CD4-positive, alpha-beta memory T cell (primary cell): ENCODE data around the gene CEACAM4. TPM values are rescaled to one million over a fixed set of nuclear protein-coding genes. Genes with fewer than 3 reads are reported as not detected.

Experiments used
- CTCF ChIA-PET: fragments of 350-600 bp; sonication (Branson Sonifier 250); formaldehyde crosslinking; loops from one replicate; lab custom pipeline; 2021; ENCODE audit warnings: inconsistent platforms; ENCODE audit not compliant: partially characterized antibody; lab: Charles Lee
- POLR2A ChIA-PET: fragments of 350-600 bp; sonication (Branson Sonifier 250); formaldehyde crosslinking; loops from one replicate; lab custom pipeline; 2021; ENCODE audit not compliant: partially characterized antibody; lab: Charles Lee
- DNase-seq, 5 donors: peaks; one replicate each; pipeline versions ENCODE4 v3.0.0 to v3.0.0-alpha.2; 2020 to 2022; ENCODE audit warnings: mixed read lengths in 1 of 5
- H3K27ac ChIP-seq: one replicate; pipeline ENCODE4 v1.7.0; 2013; ENCODE audit warnings: low read depth, low read length
- H3K27me3 ChIP-seq: 2 replicates; pipeline ENCODE4 v1.7.0; 2013; ENCODE audit warnings: mild to moderate bottlenecking, low read length, moderate library complexity; ENCODE audit not compliant: insufficient read depth
- H3K36me3 ChIP-seq: 2 replicates; pipeline ENCODE4 v1.7.0; 2013; ENCODE audit warnings: mild to moderate bottlenecking, low read length, moderate library complexity; ENCODE audit not compliant: insufficient read depth
- H3K4me1 ChIP-seq: 2 replicates; pipeline ENCODE4 v1.7.0; 2013; ENCODE audit warnings: mild to moderate bottlenecking, low read length, moderate library complexity; ENCODE audit not compliant: insufficient read depth
- H3K4me3 ChIP-seq, 2 donors: one replicate each; pipeline ENCODE4 v1.7.0; 2013; ENCODE audit warnings: low read length in 2 of 2, mild to moderate bottlenecking in 1 of 2
- H3K9me3 ChIP-seq, 2 donors: one replicate each; pipeline ENCODE4 v1.7.0; 2013; ENCODE audit warnings: low read length in 2 of 2, control low read depth in 1 of 2; ENCODE audit not compliant: control insufficient read depth in 1 of 2
- H3K27ac Mint-ChIP-seq, 7 donors: one replicate each; pipeline ENCODE4 v1.8.0; 2020 to 2021; ENCODE audit warnings: mixed read lengths in 7 of 7, mild to moderate bottlenecking in 6 of 7, inconsistent platforms in 3 of 7, moderate library complexity in 3 of 7
- H3K27me3 Mint-ChIP-seq, 2 donors: one replicate each; pipeline ENCODE4 v1.8.0; 2020 to 2021; ENCODE audit warnings: mixed read lengths in 2 of 2
- H3K36me3 Mint-ChIP-seq, 2 donors: one replicate each; pipeline ENCODE4 v1.8.0; 2020 to 2021; ENCODE audit warnings: mixed read lengths in 2 of 2, inconsistent platforms in 1 of 2, mild to moderate bottlenecking in 1 of 2
- H3K4me1 Mint-ChIP-seq, 4 donors: one replicate each; pipeline ENCODE4 v1.8.0; 2020 to 2021; ENCODE audit warnings: mixed read lengths in 4 of 4, mild to moderate bottlenecking in 1 of 4
- H3K4me3 Mint-ChIP-seq, 8 donors: one replicate each; pipeline ENCODE4 v1.8.0; 2020 to 2021; ENCODE audit warnings: mixed read lengths in 8 of 8, mild to moderate bottlenecking in 7 of 8, moderate library complexity in 6 of 8, inconsistent platforms in 3 of 8
- H3K9me3 Mint-ChIP-seq, 8 donors: one replicate each; pipeline ENCODE4 v1.8.0; 2020 to 2021; ENCODE audit warnings: mixed read lengths in 8 of 8, mild to moderate bottlenecking in 5 of 8, inconsistent platforms in 3 of 8, moderate library complexity in 1 of 8
- intact Hi-C: fragments of 100-400 bp; cut with micrococcal nuclease; formaldehyde crosslinking; loops from one replicate; pipeline ENCODE4 v1.15.1; 2023
- polyA plus RNA-seq, 2 donors: library from polyadenylated mRNA; unstranded; fragments of 300-500 nt; fragmentation: Illumina TruSeq; gene quantifications; one replicate each; pipeline ENCODE4 v1.2.3, GENCODE V29; 2021
- total RNA-seq, 2 experiments: library from RNA; stranded (reverse); gene quantifications; one replicate each; pipeline ENCODE4 v1.2.3, GENCODE V29; 2021

Gene CEACAM4
- total and polyA plus RNA-seq, 4 experiments from 2014 or later = 0.28 to 0.64 TPM; not detected in 2

- ChIA-PET POLR2A (no interaction called here), CTCF (interaction anchor here (3.5 kb wide), 1 partner anchor 10 kb away, joined by 12 read pairs; no protein-coding TSS in a partner anchor)
- Mint-ChIP-seq H3K36me3 (no peaks in the 10 kb centered on the region), H3K9me3 (no peaks in the 10 kb centered on the region), H3K27ac (no peak overlapping the region), H3K4me3 (no peak overlapping the region), H3K27me3 (peaks cover 12 to 18% of the 10 kb centered on the region in 2 donors), H3K4me1 (no peaks in the 10 kb centered on the region)
- DNase-seq = no peak
- Histone ChIP-seq H3K4me3 (no peak overlapping the region), H3K27ac (no peak overlapping the region), H3K9me3 (no peaks in the 10 kb centered on the region), H3K36me3 (no peaks in the 10 kb centered on the region), H3K4me1 (no peaks in the 10 kb centered on the region), H3K27me3 (peaks cover 4% of the 10 kb centered on the region)
- intact Hi-C loops = no loop called here
Measured at GRCh38 chr19:41607668-41608067, 19.2 kb downstream of the CEACAM4 start.

GRCh38 chr19:41606215-41606837 is 20.5 kb downstream of the CEACAM4 start:
- no peaks in the 10 kb centered on the region for H3K36me3 Mint-ChIP-seq
- no peaks in the 10 kb centered on the region for H3K9me3 Mint-ChIP-seq
- DNase-seq = no peak
- no peaks in the 10 kb centered on the region for H3K36me3 ChIP-seq
- H3K9me3 ChIP-seq = no peaks in the 10 kb centered on the region
- CTCF ChIA-PET = interaction anchor here (1.3 to 3.5 kb wide), 2 partner anchors 9 to 36 kb away, joined by 3 to 12 read pairs; no protein-coding TSS in a partner anchor
- H3K27ac Mint-ChIP-seq = no peak overlapping the region
- H3K27ac ChIP-seq = no peak overlapping the region
- H3K4me3 Mint-ChIP-seq = no peak overlapping the region
- intact Hi-C loops = no loop called here
- H3K4me1 Mint-ChIP-seq = no peaks in the 10 kb centered on the region
- POLR2A ChIA-PET = no interaction called here
- H3K4me3 ChIP-seq = no peak overlapping the region
- peaks cover 4% of the 10 kb centered on the region for H3K27me3 ChIP-seq
- H3K4me1 ChIP-seq = no peaks in the 10 kb centered on the region
- peaks cover 10 to 19% of the 10 kb centered on the region in 2 donors for H3K27me3 Mint-ChIP-seq

GRCh38 chr19:41604831-41605230 is 22.0 kb downstream of the CEACAM4 start:
- Mint-ChIP-seq H3K4me3 (no peak overlapping the region), H3K27me3 (peaks cover 6 to 13% of the 10 kb centered on the region in 2 donors), H3K9me3 (no peaks in the 10 kb centered on the region), H3K36me3 (no peaks in the 10 kb centered on the region), H3K27ac (no peak overlapping the region), H3K4me1 (no peaks in the 10 kb centered on the region)
- no peaks in the 10 kb centered on the region for H3K9me3 ChIP-seq
- CTCF ChIA-PET = interaction anchor here (0.7 to 3.5 kb wide), 2 partner anchors 7 to 157 kb away, joined by 4 to 12 read pairs; no protein-coding TSS in a partner anchor
- intact Hi-C loops = no loop called here
- POLR2A ChIA-PET = no interaction called here
- no peak overlapping the region for H3K27ac ChIP-seq
- H3K4me3 ChIP-seq = no peak overlapping the region
- DNase-seq = no peak
- no peaks in the 10 kb centered on the region for H3K36me3 ChIP-seq
- H3K27me3 ChIP-seq = no peaks in the 10 kb centered on the region
- no peaks in the 10 kb centered on the region for H3K4me1 ChIP-seq

GRCh38 chr19:41601771-41602170 is 25.1 kb downstream of the CEACAM4 start:
- ChIA-PET POLR2A (interaction anchor here (0.6 kb wide), 1 partner anchor 1217 kb away, joined by 3 read pairs; no protein-coding TSS in a partner anchor), CTCF (interaction anchor here (1.3 kb wide), 1 partner anchor 152 kb away, joined by 5 read pairs; no protein-coding TSS in a partner anchor)
- Histone ChIP-seq H3K27me3 (no peaks in the 10 kb centered on the region), H3K36me3 (no peaks in the 10 kb centered on the region), H3K27ac (no peak overlapping the region), H3K9me3 (no peaks in the 10 kb centered on the region), H3K4me1 (no peaks in the 10 kb centered on the region), H3K4me3 (no peak overlapping the region)
- Mint-ChIP-seq H3K27ac (no peak overlapping the region), H3K4me3 (no peak overlapping the region), H3K4me1 (peaks cover 2 to 5% (median 4%) of the 10 kb centered on the region in 4 donors), H3K27me3 (peaks cover 8 to 9% of the 10 kb centered on the region in 2 donors), H3K36me3 (no peaks in the 10 kb centered on the region), H3K9me3 (no peaks in the 10 kb centered on the region)
- intact Hi-C loops = no loop called here
- no peak for DNase-seq

- no peak overlapping the region for H3K4me3 ChIP-seq
- POLR2A ChIA-PET = no interaction called here
- H3K27me3 Mint-ChIP-seq = peaks cover 12 to 13% of the 10 kb centered on the region in 2 donors
- CTCF ChIA-PET = interaction anchor here (1.1 to 8.5 kb wide), 6 partner anchors 7 to 150 kb away, joined by 3 to 96 read pairs (median 8); no protein-coding TSS in a partner anchor
- no peak for DNase-seq
- no peak overlapping the region for H3K27ac Mint-ChIP-seq
- H3K4me1 ChIP-seq = peaks cover 9% of the 10 kb centered on the region
- H3K27me3 ChIP-seq = no peaks in the 10 kb centered on the region
- no peaks in the 10 kb centered on the region for H3K36me3 Mint-ChIP-seq
- no peaks in the 10 kb centered on the region for H3K9me3 Mint-ChIP-seq
- H3K4me3 Mint-ChIP-seq = peak overlapping the region in 1 of 8 donors; percentile 41
- no peak overlapping the region for H3K27ac ChIP-seq
- no peaks in the 10 kb centered on the region for H3K9me3 ChIP-seq
- H3K4me1 Mint-ChIP-seq = peaks cover 7 to 11% (median 11%) of the 10 kb centered on the region in 4 donors
- intact Hi-C loops = no loop called here
- no peaks in the 10 kb centered on the region for H3K36me3 ChIP-seq
Measured at GRCh38 chr19:41599175-41599966, 27.5 kb downstream of the CEACAM4 start.

- ChIA-PET CTCF (interaction anchor here (0.7 to 8.5 kb wide), 17 partner anchors 9 to 1457 kb away, joined by 3 to 96 read pairs (median 5); partner anchors contain the start of gene CEACAM21), POLR2A (interaction anchor here (1.5 kb wide), 1 partner anchor 34 kb away, joined by 4 read pairs; no protein-coding TSS in a partner anchor)
- peak overlapping the region in 2 of 8 donors; percentile 49 to 76 for H3K4me3 Mint-ChIP-seq
- H3K4me1 Mint-ChIP-seq = peaks cover 7 to 11% (median 11%) of the 10 kb centered on the region in 4 donors
- peaks cover 10 to 11% of the 10 kb centered on the region in 2 donors for H3K27me3 Mint-ChIP-seq
- intact Hi-C loops = loop anchor here (1.0 kb wide), 3 partner anchors 21 to 393 kb away; partner anchors contain the start of gene CEACAM21
- H3K9me3 Mint-ChIP-seq = no peaks in the 10 kb centered on the region
- Histone ChIP-seq H3K27ac (no peak overlapping the region), H3K27me3 (peaks cover 8% of the 10 kb centered on the region), H3K36me3 (no peaks in the 10 kb centered on the region), H3K4me3 (no peak overlapping the region), H3K9me3 (no peaks in the 10 kb centered on the region), H3K4me1 (peaks cover 9% of the 10 kb centered on the region)
- peak overlapping the region in 2 of 7 donors; percentile 59 to 63 for H3K27ac Mint-ChIP-seq
- no peaks in the 10 kb centered on the region for H3K36me3 Mint-ChIP-seq
- peak; percentile 69 to 77 (median 74) for DNase-seq
Measured at GRCh38 chr19:41597600-41598041, 29.3 kb downstream of the CEACAM4 start.
